ENCODE measurements around the gene GNGT2.

GNGT2 gene

GRCh38 chr17:49168706-49169105 lies 41.7 kb downstream of the GNGT2 start:
- DNase-seq: no peak

- no peak for DNase-seq
These were observed 45.2 kb downstream of the GNGT2 start for GRCh38 chr17:49165143-49165542.

- no peak for DNase-seq
These were observed 47.5 kb downstream of the GNGT2 start for GRCh38 chr17:49162866-49163265.

- DNase-seq: no peak
These were observed 52.6 kb downstream of the GNGT2 start for GRCh38 chr17:49157784-49158183.

- no peak for DNase-seq
These were observed 54.1 kb downstream of the GNGT2 start for GRCh38 chr17:49156256-49156655.
